ENCODE data around the gene NXPE2.
"Not testable (repeated sequence)": the region's sequence is repeated elsewhere in the genome, so short reads cannot be mapped to it uniquely, and the experiment has no call there.

NXPE2 gene

DNA sequence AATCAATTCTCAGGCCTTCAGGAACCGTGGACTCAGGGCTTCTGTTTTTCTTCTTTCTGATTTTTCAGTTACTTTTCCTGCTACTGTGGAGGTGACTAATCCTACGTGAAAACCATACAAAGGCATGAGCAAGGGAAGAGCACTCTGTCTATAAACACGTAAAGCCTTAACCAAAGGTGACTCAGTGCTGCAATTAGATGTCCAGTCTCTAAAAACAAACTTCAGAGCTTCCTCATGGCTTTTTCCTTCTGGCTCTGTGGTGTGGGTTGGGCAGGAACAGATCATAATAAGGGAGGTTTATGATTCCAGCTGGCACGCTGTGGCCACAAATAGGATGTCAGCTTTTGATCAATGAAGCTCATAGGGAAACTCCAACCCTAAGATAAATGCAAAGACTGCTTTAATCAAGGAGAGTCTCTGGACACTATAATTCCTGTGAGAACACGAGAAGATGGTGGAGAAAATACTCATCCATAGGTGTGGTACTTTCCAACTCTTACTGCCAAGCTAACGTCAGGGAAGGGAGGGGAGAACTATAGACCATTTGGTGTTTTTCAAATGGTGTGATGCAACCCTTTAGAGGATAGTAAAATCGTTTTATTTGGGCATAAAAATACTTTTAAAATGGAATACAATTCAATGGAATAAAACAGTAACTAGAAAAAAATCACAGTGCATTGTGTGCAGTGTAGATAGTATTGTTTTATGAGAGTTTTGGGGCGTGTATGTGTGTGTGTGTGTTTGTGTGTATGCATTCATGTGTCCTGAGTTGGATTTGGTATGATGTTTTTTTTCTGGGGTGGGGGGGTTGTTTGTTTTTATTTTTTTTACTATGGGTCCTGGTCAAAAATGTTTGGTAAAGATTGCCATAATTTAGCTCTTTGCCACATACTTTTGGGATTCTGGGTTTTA, at the start of gene NXPE2:
Gene NXPE2 (plus strand): TSS at position 403 of the 912 bp plus-strand sequence. CDS start 49 bp downstream, at position 452.
- Mint-ChIP-seq H3K27ac (no peak within 1 kb of the TSS), H3K9me3 (no peaks in the 10 kb centered on the region), H3K4me1 (no peaks in the 10 kb centered on the region), H3K4me3 (no peak within 1 kb of the TSS), H3K27me3 (peaks cover 5% of the 10 kb centered on the region), H3K36me3 (no peaks in the 10 kb centered on the region)

- H3K4me1 Mint-ChIP-seq, H3K27me3 Mint-ChIP-seq, H3K36me3 Mint-ChIP-seq, H3K4me3 Mint-ChIP-seq, H3K9me3 Mint-ChIP-seq, H3K27ac Mint-ChIP-seq: not testable (repeated sequence)
Observed at GRCh38 chr11:114631445-114631965, 46.8 kb upstream of the NXPE2 start.

GRCh38 chr11:114639440-114639839, 38.9 kb upstream of the NXPE2 start:
- not testable (repeated sequence) for H3K36me3 Mint-ChIP-seq, H3K4me3 Mint-ChIP-seq, H3K4me1 Mint-ChIP-seq, H3K9me3 Mint-ChIP-seq, H3K27ac Mint-ChIP-seq, H3K27me3 Mint-ChIP-seq

GRCh38 chr11:114650661-114651060, 27.7 kb upstream of the NXPE2 start:
- no peak overlapping the region for H3K27ac Mint-ChIP-seq
- H3K4me3 Mint-ChIP-seq: no peak overlapping the region
- peaks cover 8% of the 10 kb centered on the region for H3K27me3 Mint-ChIP-seq
- no peaks in the 10 kb centered on the region for H3K9me3 Mint-ChIP-seq
- H3K36me3 Mint-ChIP-seq: no peaks in the 10 kb centered on the region
- H3K4me1 Mint-ChIP-seq: no peaks in the 10 kb centered on the region

DNA sequence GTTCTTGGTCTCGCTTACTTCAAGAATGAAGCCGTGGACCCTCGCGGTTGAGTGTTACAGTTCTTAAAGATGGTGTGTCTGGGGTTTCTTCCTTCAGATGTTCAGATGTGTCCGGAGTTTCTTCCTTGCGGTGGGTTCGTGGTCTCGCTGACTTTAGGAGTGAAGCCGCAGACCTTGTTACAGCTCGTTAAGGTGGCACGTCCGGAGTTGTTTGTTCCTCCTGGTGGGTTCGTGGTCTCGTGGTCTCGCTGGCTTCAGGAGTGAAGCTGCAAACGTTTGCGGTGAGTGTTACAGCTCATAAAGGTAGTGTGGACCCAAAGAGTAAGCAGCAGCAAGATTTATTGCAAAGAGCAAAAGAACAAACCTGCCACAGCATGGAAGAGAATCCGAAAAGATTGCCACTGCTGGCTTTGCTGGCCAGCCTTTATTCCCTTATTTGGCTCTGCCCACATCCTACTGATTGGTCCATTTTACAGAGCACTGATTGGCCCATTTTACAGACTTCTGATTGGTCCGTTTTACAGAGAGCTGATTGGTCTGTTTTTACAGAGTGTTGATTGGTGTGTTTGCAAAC, 27.1 kb upstream of the NXPE2 start:
- Mint-ChIP-seq H3K36me3 (no peaks in the 10 kb centered on the region), H3K27ac (no peak overlapping the region), H3K27me3 (peaks cover 8% of the 10 kb centered on the region), H3K4me1 (no peaks in the 10 kb centered on the region), H3K4me3 (no peak overlapping the region), H3K9me3 (no peaks in the 10 kb centered on the region)

DNA sequence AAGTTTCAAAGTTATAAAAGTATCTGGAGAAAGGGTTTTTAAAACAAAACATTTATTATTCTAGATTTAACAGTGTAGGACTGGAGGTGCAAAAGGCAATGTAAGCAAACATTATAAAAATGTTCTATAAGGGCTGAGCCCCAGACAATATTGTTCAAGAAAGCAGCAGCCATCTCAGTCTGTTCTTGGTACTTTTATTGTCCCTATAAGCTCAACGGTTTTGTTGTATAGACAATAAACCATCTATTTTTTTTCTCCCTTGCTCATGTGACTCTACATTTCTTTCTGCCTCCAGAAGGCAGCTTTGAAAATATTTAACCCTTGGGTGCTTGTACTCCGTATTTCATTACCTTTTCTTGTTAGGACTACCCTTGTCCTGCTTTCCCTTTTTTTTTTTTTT, 25.2 kb upstream of the NXPE2 start:
- Mint-ChIP-seq H3K9me3 (no peaks in the 10 kb centered on the region), H3K36me3 (no peaks in the 10 kb centered on the region), H3K27ac (no peak overlapping the region), H3K4me3 (no peak overlapping the region), H3K27me3 (peaks cover 6% of the 10 kb centered on the region), H3K4me1 (no peaks in the 10 kb centered on the region)

- H3K9me3 Mint-ChIP-seq: no peaks in the 10 kb centered on the region
- H3K27ac Mint-ChIP-seq: no peak overlapping the region
- no peaks in the 10 kb centered on the region for H3K4me1 Mint-ChIP-seq
- H3K27me3 Mint-ChIP-seq: no peaks in the 10 kb centered on the region
- H3K36me3 Mint-ChIP-seq: no peaks in the 10 kb centered on the region
- H3K4me3 Mint-ChIP-seq: no peak overlapping the region
Observed at GRCh38 chr11:114664641-114665040, 13.7 kb upstream of the NXPE2 start.

- Mint-ChIP-seq H3K4me3 (no peak overlapping the region), H3K9me3 (peaks cover 9% of the 10 kb centered on the region), H3K4me1 (no peaks in the 10 kb centered on the region), H3K27me3 (no peaks in the 10 kb centered on the region), H3K27ac (no peak overlapping the region), H3K36me3 (no peaks in the 10 kb centered on the region)
Observed at GRCh38 chr11:114666760-114667159, 11.6 kb upstream of the NXPE2 start.

- H3K36me3 Mint-ChIP-seq: no peaks in the 10 kb centered on the region
- peaks cover 2% of the 10 kb centered on the region for H3K27me3 Mint-ChIP-seq
- peaks cover 15% of the 10 kb centered on the region for H3K9me3 Mint-ChIP-seq
- no peak overlapping the region for H3K4me3 Mint-ChIP-seq
- no peak overlapping the region for H3K27ac Mint-ChIP-seq
- H3K4me1 Mint-ChIP-seq: no peaks in the 10 kb centered on the region
Observed at GRCh38 chr11:114668109-114668508, 10.2 kb upstream of the NXPE2 start.

DNA sequence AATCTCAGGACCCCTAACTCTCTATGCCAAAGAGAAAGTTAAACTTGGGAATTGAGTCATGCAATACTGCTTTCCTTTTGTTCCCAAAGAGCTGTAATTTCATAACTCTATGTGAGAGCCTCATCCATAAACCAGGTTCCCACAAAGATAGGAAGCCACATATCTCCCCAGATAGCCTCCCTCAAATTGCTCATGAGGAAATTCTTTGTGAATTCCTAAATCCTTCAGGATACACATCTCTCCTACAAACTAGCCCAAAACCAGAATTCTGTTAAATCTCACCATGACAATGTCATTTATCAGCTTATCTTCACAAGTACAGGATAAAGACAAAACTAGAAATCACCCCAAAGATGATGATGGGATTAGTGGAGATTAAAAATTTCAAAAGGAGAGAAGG, 4.7 kb upstream of the NXPE2 start:
- no peak overlapping the region for H3K27ac Mint-ChIP-seq
- peaks cover 15% of the 10 kb centered on the region for H3K9me3 Mint-ChIP-seq
- no peaks in the 10 kb centered on the region for H3K36me3 Mint-ChIP-seq
- H3K4me1 Mint-ChIP-seq: no peaks in the 10 kb centered on the region
- peaks cover 5% of the 10 kb centered on the region for H3K27me3 Mint-ChIP-seq
- no peak overlapping the region for H3K4me3 Mint-ChIP-seq

- no peak overlapping the region for H3K27ac Mint-ChIP-seq
- H3K9me3 Mint-ChIP-seq: peaks cover 7% of the 10 kb centered on the region
- H3K36me3 Mint-ChIP-seq: no peaks in the 10 kb centered on the region
- H3K27me3 Mint-ChIP-seq: peaks cover 2% of the 10 kb centered on the region
- no peak overlapping the region for H3K4me3 Mint-ChIP-seq
- no peaks in the 10 kb centered on the region for H3K4me1 Mint-ChIP-seq
Observed at GRCh38 chr11:114679505-114679904, 1.2 kb downstream of the NXPE2 start.

- H3K36me3 Mint-ChIP-seq: no peaks in the 10 kb centered on the region
- H3K4me3 Mint-ChIP-seq: no peak overlapping the region
- peaks cover 10% of the 10 kb centered on the region for H3K9me3 Mint-ChIP-seq
- no peaks in the 10 kb centered on the region for H3K4me1 Mint-ChIP-seq
- H3K27ac Mint-ChIP-seq: no peak overlapping the region
- H3K27me3 Mint-ChIP-seq: peaks cover 2% of the 10 kb centered on the region
Observed at GRCh38 chr11:114683007-114683406, 4.7 kb downstream of the NXPE2 start.

DNA sequence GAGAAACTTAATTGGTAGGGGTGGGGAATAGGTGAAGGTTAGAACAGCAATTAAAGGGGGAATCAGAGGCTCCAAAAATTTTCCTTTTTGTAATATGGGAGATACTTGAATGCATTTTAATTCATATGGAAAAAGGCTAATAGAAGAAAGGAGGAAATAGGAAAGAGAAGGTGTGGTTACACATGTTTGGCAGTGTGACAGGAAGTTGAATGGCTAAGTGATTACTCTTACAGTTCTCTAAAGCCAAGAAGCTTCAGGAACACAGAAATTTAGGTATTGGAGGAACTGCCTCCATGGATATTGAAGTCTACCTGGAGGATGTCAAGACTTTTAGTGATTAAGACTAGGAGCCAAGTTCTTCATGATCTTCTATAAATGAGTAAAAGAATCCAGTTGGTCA, 6.3 kb downstream of the NXPE2 start:
- Mint-ChIP-seq H3K9me3 (peaks cover 10% of the 10 kb centered on the region), H3K27me3 (peaks cover 2% of the 10 kb centered on the region), H3K36me3 (no peaks in the 10 kb centered on the region), H3K27ac (no peak overlapping the region), H3K4me1 (no peaks in the 10 kb centered on the region), H3K4me3 (no peak overlapping the region)

GRCh38 chr11:114685097-114685496, 6.8 kb downstream of the NXPE2 start:
- Mint-ChIP-seq H3K27me3 (peaks cover 4% of the 10 kb centered on the region), H3K4me1 (no peaks in the 10 kb centered on the region), H3K9me3 (peaks cover 10% of the 10 kb centered on the region), H3K36me3 (no peaks in the 10 kb centered on the region), H3K4me3 (no peak overlapping the region), H3K27ac (no peak overlapping the region)

GRCh38 chr11:114705280-114706024, 27.1 kb downstream of the NXPE2 start:
- Mint-ChIP-seq H3K27ac (no peak overlapping the region), H3K9me3 (peaks cover 2% of the 10 kb centered on the region), H3K4me1 (no peaks in the 10 kb centered on the region), H3K4me3 (no peak overlapping the region), H3K27me3 (peaks cover 10% of the 10 kb centered on the region), H3K36me3 (no peaks in the 10 kb centered on the region)

GRCh38 chr11:114709960-114710359, 31.6 kb downstream of the NXPE2 start:
- Mint-ChIP-seq H3K4me1 (no peaks in the 10 kb centered on the region), H3K27ac (no peak overlapping the region), H3K36me3 (no peaks in the 10 kb centered on the region)

More at GRCh38 chr11:114709960-114710359, 31.6 kb downstream of the NXPE2 start:
- H3K9me3 Mint-ChIP-seq: peaks cover 5% of the 10 kb centered on the region
- H3K4me3 Mint-ChIP-seq: no peak overlapping the region
- H3K27me3 Mint-ChIP-seq: peaks cover 10% of the 10 kb centered on the region

All from activated naive CD4-positive, alpha-beta T cell treated with anti-CD3 and anti-CD28 coated beads, Interleukin-2, amount 50 U/mL, for 24 hours (primary cell).